Measurements from ENCODE around the gene CD22. TPM values are rescaled to one million over a fixed set of nuclear protein-coding genes. Genes with fewer than 3 reads are reported as not detected.

The CD22 gene
- total RNA-seq, 1 donor: not detected

DNA sequence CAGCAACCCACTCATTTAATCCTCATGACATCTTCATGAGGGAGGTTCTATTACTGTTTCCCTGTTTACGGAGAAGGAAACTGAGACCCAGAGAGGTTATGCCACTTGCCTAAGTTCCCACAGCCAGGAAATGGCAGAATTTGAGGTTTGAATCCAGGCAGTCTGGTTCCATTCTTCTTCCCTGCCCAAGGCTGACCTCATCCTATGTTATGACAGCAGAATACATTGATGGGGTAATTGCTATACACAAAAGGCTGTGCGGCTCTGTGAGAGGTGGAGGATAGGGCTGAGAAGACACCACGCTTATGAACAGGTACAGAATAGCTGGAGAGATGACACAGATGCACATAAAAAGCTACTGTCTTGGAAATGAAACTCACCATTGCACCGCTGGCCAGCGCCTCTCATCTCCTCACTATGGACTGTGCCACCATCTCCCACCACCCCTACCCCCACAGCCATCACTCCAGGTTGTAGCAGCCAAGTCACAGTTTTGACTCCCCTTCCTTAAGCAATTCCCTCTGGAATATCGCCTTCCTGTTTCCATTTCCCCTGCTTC lies 25.6 kb upstream of the CD22 start:
- Histone ChIP-seq H2AFZ (ENCODE audit: low read length) (no peak overlapping the region), H3K79me2 (ENCODE audit: insufficient read depth, low read length) (no peaks in the 10 kb centered on the region), H3K4me1 (ENCODE audit: insufficient read depth, low read length) (no peaks in the 10 kb centered on the region), H3K27ac (ENCODE audit: low read depth, low read length) (no peak overlapping the region), H3K4me3 (ENCODE audit: insufficient read depth, low read length) (no peak overlapping the region), H3K36me3 (ENCODE audit: insufficient read depth, low read length) (no peaks in the 10 kb centered on the region), H3K9me3 (ENCODE audit: low read depth, low read length) (no peaks in the 10 kb centered on the region), H3K27me3 (ENCODE audit: insufficient read depth, low read length) (no peaks in the 10 kb centered on the region), H4K20me1 (ENCODE audit: insufficient read depth, low read length) (no peaks in the 10 kb centered on the region), H3K4me2 (ENCODE audit: insufficient read depth, low read length) (no peak overlapping the region)
- DNase-seq (ENCODE audit: insufficient read length, low spot score, missing footprints): peak; percentile 68
- TF ChIP-seq, protein P1, sequence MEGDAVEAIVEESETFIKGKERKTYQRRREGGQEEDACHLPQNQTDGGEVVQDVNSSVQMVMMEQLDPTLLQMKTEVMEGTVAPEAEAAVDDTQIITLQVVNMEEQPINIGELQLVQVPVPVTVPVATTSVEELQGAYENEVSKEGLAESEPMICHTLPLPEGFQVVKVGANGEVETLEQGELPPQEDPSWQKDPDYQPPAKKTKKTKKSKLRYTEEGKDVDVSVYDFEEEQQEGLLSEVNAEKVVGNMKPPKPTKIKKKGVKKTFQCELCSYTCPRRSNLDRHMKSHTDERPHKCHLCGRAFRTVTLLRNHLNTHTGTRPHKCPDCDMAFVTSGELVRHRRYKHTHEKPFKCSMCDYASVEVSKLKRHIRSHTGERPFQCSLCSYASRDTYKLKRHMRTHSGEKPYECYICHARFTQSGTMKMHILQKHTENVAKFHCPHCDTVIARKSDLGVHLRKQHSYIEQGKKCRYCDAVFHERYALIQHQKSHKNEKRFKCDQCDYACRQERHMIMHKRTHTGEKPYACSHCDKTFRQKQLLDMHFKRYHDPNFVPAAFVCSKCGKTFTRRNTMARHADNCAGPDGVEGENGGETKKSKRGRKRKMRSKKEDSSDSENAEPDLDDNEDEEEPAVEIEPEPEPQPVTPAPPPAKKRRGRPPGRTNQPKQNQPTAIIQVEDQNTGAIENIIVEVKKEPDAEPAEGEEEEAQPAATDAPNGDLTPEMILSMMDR (IDR thresholded peaks at IDR 0.05; ENCODE audit: extremely low read depth, low read depth, low read length): no peak

DNA sequence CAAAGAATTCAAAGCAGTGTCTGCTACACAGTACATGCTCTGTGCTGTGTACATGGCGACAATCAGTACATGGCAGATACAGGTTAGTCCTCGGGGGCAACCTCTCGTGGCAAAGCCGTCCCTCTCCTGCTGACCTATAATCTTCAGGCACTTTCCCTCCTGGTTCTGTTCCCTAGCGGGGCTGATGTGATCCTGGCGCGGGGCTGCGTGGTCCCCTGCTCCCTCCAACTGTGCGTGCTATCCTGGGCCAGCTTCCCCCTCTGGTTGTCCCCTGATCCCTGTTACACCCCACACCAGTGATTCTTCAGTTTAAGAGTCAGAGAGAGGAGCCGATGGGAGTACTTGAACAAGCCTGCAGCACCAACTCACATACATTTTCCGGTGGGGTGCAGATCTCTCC lies 25.0 kb upstream of the CD22 start:
- no peak for DNase-seq (ENCODE audit: insufficient read length, low spot score, missing footprints)
- H4K20me1 ChIP-seq (ENCODE audit: insufficient read depth, low read length): no peaks in the 10 kb centered on the region
- no peaks in the 10 kb centered on the region for H3K79me2 ChIP-seq (ENCODE audit: insufficient read depth, low read length)
- no peak overlapping the region for H3K4me2 ChIP-seq (ENCODE audit: insufficient read depth, low read length)
- no peaks in the 10 kb centered on the region for H3K27me3 ChIP-seq (ENCODE audit: insufficient read depth, low read length)
- H3K27ac ChIP-seq (ENCODE audit: low read depth, low read length): no peak overlapping the region
- TF ChIP-seq, protein P1 (IDR thresholded peaks at IDR 0.05; ENCODE audit: extremely low read depth, low read depth, low read length): no peak
- H3K4me3 ChIP-seq (ENCODE audit: insufficient read depth, low read length): no peak overlapping the region
- no peaks in the 10 kb centered on the region for H3K36me3 ChIP-seq (ENCODE audit: insufficient read depth, low read length)
- H3K9me3 ChIP-seq (ENCODE audit: low read depth, low read length): no peaks in the 10 kb centered on the region
- H3K4me1 ChIP-seq (ENCODE audit: insufficient read depth, low read length): no peaks in the 10 kb centered on the region
- H2AFZ ChIP-seq (ENCODE audit: low read length): no peak overlapping the region

DNA sequence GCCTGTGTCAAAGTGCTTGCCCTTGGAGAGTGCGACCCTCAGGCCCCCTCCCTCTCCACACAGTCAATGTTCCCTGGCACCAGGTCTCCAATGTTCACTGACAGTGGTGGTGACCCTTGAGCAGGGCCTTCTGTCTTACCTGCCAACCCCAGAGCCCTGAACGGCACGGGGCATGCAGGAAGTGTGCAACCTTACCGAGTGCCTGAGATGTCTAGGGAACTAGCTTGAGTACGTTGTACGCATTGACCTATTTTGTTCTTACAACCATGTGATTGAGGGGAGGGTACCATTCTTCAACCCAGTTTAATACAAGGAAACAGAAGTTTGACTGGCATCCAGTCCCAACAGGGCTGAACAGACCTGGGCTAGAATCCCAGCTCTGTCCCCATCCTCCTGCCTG lies 23.8 kb upstream of the CD22 start:
- Histone ChIP-seq H3K9me3 (ENCODE audit: low read depth, low read length) (no peaks in the 10 kb centered on the region), H3K36me3 (ENCODE audit: insufficient read depth, low read length) (no peaks in the 10 kb centered on the region), H4K20me1 (ENCODE audit: insufficient read depth, low read length) (no peaks in the 10 kb centered on the region), H3K4me3 (ENCODE audit: insufficient read depth, low read length) (no peak overlapping the region), H3K79me2 (ENCODE audit: insufficient read depth, low read length) (no peaks in the 10 kb centered on the region), H3K27ac (ENCODE audit: low read depth, low read length) (no peak overlapping the region), H3K4me2 (ENCODE audit: insufficient read depth, low read length) (no peak overlapping the region), H2AFZ (ENCODE audit: low read length) (no peak overlapping the region), H3K4me1 (ENCODE audit: insufficient read depth, low read length) (no peaks in the 10 kb centered on the region), H3K27me3 (ENCODE audit: insufficient read depth, low read length) (no peaks in the 10 kb centered on the region)
- TF ChIP-seq, protein P1 (IDR thresholded peaks at IDR 0.05; ENCODE audit: extremely low read depth, low read depth, low read length): no peak
- DNase-seq (ENCODE audit: insufficient read length, low spot score, missing footprints): peak; percentile 76

DNA sequence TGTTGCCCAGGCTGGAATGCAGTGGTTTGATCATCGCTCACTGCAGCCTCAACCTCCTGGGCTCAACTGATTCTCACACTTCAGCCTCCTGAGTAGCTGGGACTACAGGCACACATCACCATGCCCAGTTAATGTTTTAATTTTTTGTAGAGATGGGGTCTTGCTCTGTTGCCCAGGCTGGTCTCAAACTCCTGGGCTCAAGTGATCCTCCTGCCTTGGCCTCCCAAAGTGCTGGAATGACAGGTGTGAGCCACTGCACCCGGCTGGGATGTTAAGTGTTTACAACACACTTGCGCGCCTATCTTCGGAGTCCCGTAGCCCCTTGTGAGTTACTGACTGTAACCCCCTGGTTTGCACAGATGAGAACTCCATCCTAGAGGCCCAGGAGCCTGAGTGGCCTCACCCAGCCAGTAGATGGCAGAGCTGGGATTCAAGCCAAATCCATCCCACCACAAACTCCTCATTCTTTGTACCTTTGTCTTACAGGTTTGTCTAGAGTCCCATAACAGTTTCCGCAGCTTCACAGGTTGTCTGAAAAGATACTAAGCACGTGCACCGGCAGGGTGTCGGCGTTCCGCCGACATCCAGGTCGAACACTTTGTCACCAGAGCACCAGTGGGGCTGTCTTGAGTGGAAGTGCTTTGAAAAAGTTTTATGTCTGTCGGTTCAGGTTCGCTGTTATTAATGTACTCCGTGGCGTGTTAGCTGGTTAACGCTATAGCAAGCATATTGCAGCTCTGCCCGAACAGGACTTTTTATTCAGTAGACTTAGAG lies 22.3 kb upstream of the CD22 start:
- Histone ChIP-seq H3K36me3 (ENCODE audit: insufficient read depth, low read length) (no peaks in the 10 kb centered on the region), H3K9me3 (ENCODE audit: low read depth, low read length) (no peaks in the 10 kb centered on the region), H2AFZ (ENCODE audit: low read length) (no peak overlapping the region), H3K4me1 (ENCODE audit: insufficient read depth, low read length) (no peaks in the 10 kb centered on the region), H3K79me2 (ENCODE audit: insufficient read depth, low read length) (no peaks in the 10 kb centered on the region), H4K20me1 (ENCODE audit: insufficient read depth, low read length) (no peaks in the 10 kb centered on the region), H3K4me2 (ENCODE audit: insufficient read depth, low read length) (no peak overlapping the region), H3K4me3 (ENCODE audit: insufficient read depth, low read length) (no peak overlapping the region), H3K27me3 (ENCODE audit: insufficient read depth, low read length) (no peaks in the 10 kb centered on the region), H3K27ac (ENCODE audit: low read depth, low read length) (no peak overlapping the region)
- TF ChIP-seq, protein P1 (IDR thresholded peaks at IDR 0.05; ENCODE audit: extremely low read depth, low read depth, low read length): peak; percentile 23
- DNase-seq (ENCODE audit: insufficient read length, low spot score, missing footprints): peak; percentile 77
